GM23248 (cell line): ENCODE data around the gene PRICKLE2. TPM values are rescaled to one million over a fixed set of nuclear protein-coding genes. Genes with fewer than 3 reads are reported as not detected.

Experiments
- DNase-seq: peaks from one replicate; pipeline ENCODE4 v3.0.0-alpha.2; 2015
- H2AFZ ChIP-seq: fragments of 200-600 bp; sonication (generic); 2 replicates; pipeline ENCODE4 v1.6.1; 2016; ENCODE audit warnings: antibody characterized with exemption
- H3F3A ChIP-seq: fragments of 200-600 bp; sonication (generic); 2 replicates; pipeline ENCODE4 v1.6.1; 2016; ENCODE audit warnings: mild to moderate bottlenecking, antibody characterized with exemption, mixed run types; ENCODE audit not compliant: insufficient read depth
- H3K27ac ChIP-seq: fragments of 200-600 bp; sonication (generic); 2 replicates; pipeline ENCODE4 v1.5.1; 2016; ENCODE audit warnings: mild to moderate bottlenecking
- H3K27me3 ChIP-seq: fragments of 200-600 bp; sonication (generic); replicated peaks from 2 replicates; pipeline ENCODE4 v1.6.1; 2016; ENCODE audit warnings: mild to moderate bottlenecking; ENCODE audit not compliant: insufficient read depth
- H3K36me3 ChIP-seq: fragments of 200-600 bp; sonication (generic); 2 replicates; pipeline ENCODE4 v1.6.1; 2016; ENCODE audit warnings: low read depth, mild to moderate bottlenecking
- H3K4me1 ChIP-seq: fragments of 200-600 bp; sonication (generic); 2 replicates; pipeline ENCODE4 v1.6.1; 2016; ENCODE audit warnings: mild to moderate bottlenecking; ENCODE audit not compliant: insufficient read depth
- H3K4me2 ChIP-seq: fragments of 200-600 bp; sonication (generic); one replicate; pipeline ENCODE4 v1.6.1; 2016; ENCODE audit warnings: mild to moderate bottlenecking; ENCODE audit not compliant: unreplicated experiment
- H3K4me3 ChIP-seq: fragments of 200-600 bp; sonication (generic); 2 replicates; pipeline ENCODE4 v1.5.1; 2016; ENCODE audit warnings: mild to moderate bottlenecking
- H3K79me2 ChIP-seq: fragments of 200-600 bp; sonication (generic); 2 replicates; pipeline ENCODE4 v1.6.1; 2016; ENCODE audit warnings: mild to moderate bottlenecking; ENCODE audit not compliant: insufficient read depth
- H3K9ac ChIP-seq: fragments of 200-600 bp; sonication (generic); 2 replicates; pipeline ENCODE4 v1.6.1; 2016; ENCODE audit warnings: mild to moderate bottlenecking
- H3K9me2 ChIP-seq: fragments of 200-600 bp; sonication (generic); 2 replicates; pipeline ENCODE4 v1.6.1; 2016; ENCODE audit warnings: mixed run types, mild to moderate bottlenecking, moderate library complexity; ENCODE audit not compliant: insufficient read depth
- H3K9me3 ChIP-seq: fragments of 200-600 bp; sonication (generic); one replicate; pipeline ENCODE4 v1.6.1; 2017; ENCODE audit warnings: low read depth
- H4K20me1 ChIP-seq: fragments of 200-600 bp; sonication (generic); 2 replicates; pipeline ENCODE4 v1.6.0; 2016; ENCODE audit not compliant: insufficient read depth
- EZH2 ChIP-seq: fragments of 200-600 bp; sonication (generic); IDR thresholded peaks from 2 replicates; pipeline ENCODE4 v1.6.1; 2018; ENCODE audit warnings: antibody characterized with exemption, mild to moderate bottlenecking; ENCODE audit not compliant: insufficient read depth, poor library complexity, severe bottlenecking
- EZH2phosphoT487 ChIP-seq: fragments of 200-600 bp; sonication (generic); IDR thresholded peaks from 2 replicates; pipeline ENCODE4 v1.6.1; 2018; ENCODE audit warnings: antibody characterized with exemption, moderate library complexity, mild to moderate bottlenecking, low read depth; ENCODE audit not compliant: insufficient read depth
- WGBS, 2 experiments: methylation state at CpG; one replicate each; pipeline ENCODE4 v1.1.6; 2015 to 2017; ENCODE audit warnings: low lambda C conversion rate in 2 of 2, low coverage in 1 of 2; ENCODE audit errors: missing lambda C conversion rate in 2 of 2; 5-methylcytosine and 5-hydroxymethylcytosine counted together
- in situ Hi-C: fragments of 300-500 bp; cut with MboI; formaldehyde crosslinking; loops from 2 replicates; pipeline ENCODE4 v1.15.0; 2020
- polyA plus RNA-seq: library from polyadenylated mRNA; unstranded; fragments of >200 nt; fragmentation: Nextera tagmentation; extraction: Ambion mirVana; gene quantifications from 2 replicates; pipeline ENCODE4 v1.2.1, GENCODE V29; 2016
- total RNA-seq: library from RNA; depleted of rRNA; stranded (reverse); fragments of >200 nt; shearing (Covaris generic); gene quantifications from 2 replicates; pipeline ENCODE4 v1.2.3, GENCODE V29; 2014

The PRICKLE2 gene
- total and polyA plus RNA-seq, 2 experiments from 2014 or later: 7.3 to 19.6 TPM

GRCh38 chr3:64059484-64060175, 165.6 kb downstream of the PRICKLE2 start:
- Histone ChIP-seq H3K4me1 (peaks cover 11% of the 10 kb centered on the region), H3K9me2 (no peaks in the 10 kb centered on the region), H2AFZ (no peak overlapping the region), H3K9ac (no peak overlapping the region), H3F3A (no peaks in the 10 kb centered on the region), H4K20me1 (no peaks in the 10 kb centered on the region), H3K79me2 (no peaks in the 10 kb centered on the region), H3K36me3 (no peaks in the 10 kb centered on the region), H3K4me3 (no peak overlapping the region), H3K27ac (no peak overlapping the region), H3K27me3 (no peaks in the 10 kb centered on the region), H3K9me3 (no peaks in the 10 kb centered on the region), H3K4me2 (no peak overlapping the region)
- in situ Hi-C loops: no loop called here
- no peak for DNase-seq
- 93 to 94% methylated on average over 3 of the region's 3 CpGs for WGBS, 2 experiments
- TF ChIP-seq EZH2 (no peak), EZH2phosphoT487 (no peak)

- 68 to 70% methylated on average over 4 of the region's 4 CpGs for WGBS, 2 experiments
- Histone ChIP-seq H3K4me3 (no peak overlapping the region), H3K27me3 (no peaks in the 10 kb centered on the region), H4K20me1 (no peaks in the 10 kb centered on the region), H3K4me1 (peaks cover 11% of the 10 kb centered on the region), H3K9me3 (no peaks in the 10 kb centered on the region), H3F3A (no peaks in the 10 kb centered on the region), H3K9me2 (no peaks in the 10 kb centered on the region), H3K79me2 (no peaks in the 10 kb centered on the region), H2AFZ (no peak overlapping the region), H3K27ac (no peak overlapping the region), H3K4me2 (no peak overlapping the region), H3K36me3 (no peaks in the 10 kb centered on the region), H3K9ac (no peak overlapping the region)
- TF ChIP-seq EZH2phosphoT487: no peak
- in situ Hi-C loops: no loop called here
- no peak for DNase-seq
Measured at GRCh38 chr3:64058566-64058965, 166.7 kb downstream of the PRICKLE2 start.

- Histone ChIP-seq H3K9ac (no peak overlapping the region), H2AFZ (no peak overlapping the region), H3K4me1 (peaks cover 11% of the 10 kb centered on the region), H3K27me3 (no peaks in the 10 kb centered on the region), H3K79me2 (no peaks in the 10 kb centered on the region), H3F3A (no peaks in the 10 kb centered on the region), H3K9me2 (no peaks in the 10 kb centered on the region), H3K27ac (no peak overlapping the region), H3K4me3 (no peak overlapping the region), H3K9me3 (no peaks in the 10 kb centered on the region), H3K36me3 (no peaks in the 10 kb centered on the region), H3K4me2 (no peak overlapping the region), H4K20me1 (no peaks in the 10 kb centered on the region)
- TF ChIP-seq EZH2 (no peak), EZH2phosphoT487 (no peak)
- WGBS, 2 experiments: 93 to 98% methylated on average over 4 of the region's 4 CpGs
- DNase-seq: no peak
- in situ Hi-C loops: no loop called here
Measured at GRCh38 chr3:64057231-64057630, 168.0 kb downstream of the PRICKLE2 start.

- H4K20me1 ChIP-seq: no peaks in the 10 kb centered on the region
- no peak overlapping the region for H3K4me2 ChIP-seq
- H3K4me3 ChIP-seq: no peak overlapping the region
- H3K27me3 ChIP-seq: no peaks in the 10 kb centered on the region
- H3K36me3 ChIP-seq: no peaks in the 10 kb centered on the region
- TF ChIP-seq EZH2 (no peak), EZH2phosphoT487 (no peak)
- peak; percentile 60 for DNase-seq
- WGBS, 2 experiments: 51 to 54% methylated on average over 3 of the region's 3 CpGs
- peaks cover 11% of the 10 kb centered on the region for H3K4me1 ChIP-seq
- H3K9me2 ChIP-seq: no peaks in the 10 kb centered on the region
- in situ Hi-C loops: no loop called here
- H2AFZ ChIP-seq: no peak overlapping the region
- no peaks in the 10 kb centered on the region for H3F3A ChIP-seq
- no peaks in the 10 kb centered on the region for H3K9me3 ChIP-seq
- no peak overlapping the region for H3K27ac ChIP-seq
- no peak overlapping the region for H3K9ac ChIP-seq
- no peaks in the 10 kb centered on the region for H3K79me2 ChIP-seq
Measured at GRCh38 chr3:64056606-64057180, 168.6 kb downstream of the PRICKLE2 start.

GRCh38 chr3:64055076-64055475, 170.2 kb downstream of the PRICKLE2 start:
- no peaks in the 10 kb centered on the region for H4K20me1 ChIP-seq
- H3F3A ChIP-seq: no peaks in the 10 kb centered on the region
- TF ChIP-seq EZH2 (no peak), EZH2phosphoT487 (no peak)
- WGBS, 2 experiments: 92 to 94% methylated on average over 2 of the region's 2 CpGs
- H3K4me3 ChIP-seq: no peak overlapping the region
- H2AFZ ChIP-seq: no peak overlapping the region
- DNase-seq: no peak
- no peaks in the 10 kb centered on the region for H3K9me2 ChIP-seq
- H3K9ac ChIP-seq: no peak overlapping the region
- no peak overlapping the region for H3K27ac ChIP-seq
- no peaks in the 10 kb centered on the region for H3K27me3 ChIP-seq
- H3K36me3 ChIP-seq: no peaks in the 10 kb centered on the region
- peaks cover 11% of the 10 kb centered on the region for H3K4me1 ChIP-seq
- no peaks in the 10 kb centered on the region for H3K79me2 ChIP-seq
- H3K4me2 ChIP-seq: no peak overlapping the region
- in situ Hi-C loops: no loop called here
- H3K9me3 ChIP-seq: no peaks in the 10 kb centered on the region
